IMR-90 (cell line): ENCODE results near the gene B3GAT1.

ENCODE experiments used
- CEBPB ChIP-seq: IDR thresholded peaks from 2 replicates; pipeline ENCODE4 v1.6.1; 2012; ENCODE audit warnings: low read depth, low read length, improper control_type of control experiment
- CTCF ChIP-seq: conservative IDR thresholded peaks from 2 replicates; pipeline ENCODE4 v1.5.1; 2012; ENCODE audit warnings: mild to moderate bottlenecking, low read depth, low read length, improper control_type of control experiment
- MXI1 ChIP-seq: IDR thresholded peaks from 2 replicates; pipeline ENCODE4 v1.6.1; 2012; ENCODE audit warnings: low read depth, mild to moderate bottlenecking, low read length, moderate library complexity, borderline replicate concordance
- POLR2A ChIP-seq: IDR thresholded peaks from 2 replicates; pipeline ENCODE4 v1.6.1; 2012; ENCODE audit warnings: mild to moderate bottlenecking, low read depth, low read length

GRCh38 chr11:134386945-134387344 lies 25.1 kb downstream of the B3GAT1 start:
- TF ChIP-seq POLR2A (no peak), CTCF (no peak), MXI1 (no peak), CEBPB (no peak)
